Frontal cortex (tissue), 4 donors: ENCODE data around the gene SLC35D1. TPM values are rescaled to one million over a fixed set of nuclear protein-coding genes. Genes with fewer than 3 reads are reported as not detected.

Source experiments
- DNase-seq, 2 donors: peaks; one replicate each; pipeline ENCODE4 v3.0.0; 2012; ENCODE audit warnings: low spot score in 2 of 2
- FAIRE-seq: peaks from 2 replicates; lab custom pipeline; 2012; peaks lifted over from hg19 to GRCh38; lab: Jason Lieb, UNC
- total RNA-seq: library from RNA; depleted of rRNA; stranded (reverse); fragments of >200 nt; gene quantifications from one replicate; pipeline ENCODE4 v1.2.3, GENCODE V29; 2014
- donor health status: control.
- donor health status: control.
- donor health status: control.

Gene SLC35D1
- total RNA-seq, 1 donor from 2014 or later = 9.4 TPM

DNA sequence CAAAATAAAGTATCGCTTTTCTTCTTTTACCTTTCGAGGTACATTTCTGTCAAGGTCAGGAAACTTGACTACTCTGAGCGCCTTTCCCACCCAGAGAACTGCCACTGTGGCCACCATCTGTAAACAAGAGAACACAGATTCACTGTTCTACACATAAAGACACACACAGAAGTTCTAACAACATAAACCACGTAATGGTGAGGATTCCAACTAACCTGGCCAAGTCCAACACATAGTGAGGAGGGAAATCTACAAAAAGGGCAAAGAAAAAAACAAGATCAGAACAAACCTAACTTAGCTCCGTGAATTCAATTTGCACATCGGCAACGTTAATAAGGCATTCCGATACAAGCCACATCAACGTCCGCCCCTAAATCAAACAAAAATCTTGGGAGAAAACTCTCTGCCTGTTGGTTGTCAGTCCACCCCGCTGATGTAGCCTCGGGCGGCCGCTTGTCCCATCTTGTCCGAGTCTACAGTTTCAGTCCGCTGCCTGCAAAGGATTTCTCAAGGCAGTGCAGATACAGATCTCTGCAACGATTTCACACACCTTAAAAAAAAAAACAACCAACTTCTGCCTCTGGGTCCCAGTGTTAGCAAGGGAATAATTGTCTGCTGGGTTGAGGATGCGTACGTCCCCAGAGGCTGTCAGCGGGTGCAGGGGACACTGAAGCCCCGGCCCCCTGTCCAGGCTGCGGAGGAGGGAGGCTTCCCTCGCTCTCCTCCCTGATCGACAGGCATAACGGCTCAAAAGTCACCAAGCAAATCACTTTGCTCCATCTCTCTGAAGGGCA lies 1.0 kb downstream of the SLC35D1 start:
- FAIRE-seq (no peak), DNase-seq (peak; percentile 10 to 32)

DNA sequence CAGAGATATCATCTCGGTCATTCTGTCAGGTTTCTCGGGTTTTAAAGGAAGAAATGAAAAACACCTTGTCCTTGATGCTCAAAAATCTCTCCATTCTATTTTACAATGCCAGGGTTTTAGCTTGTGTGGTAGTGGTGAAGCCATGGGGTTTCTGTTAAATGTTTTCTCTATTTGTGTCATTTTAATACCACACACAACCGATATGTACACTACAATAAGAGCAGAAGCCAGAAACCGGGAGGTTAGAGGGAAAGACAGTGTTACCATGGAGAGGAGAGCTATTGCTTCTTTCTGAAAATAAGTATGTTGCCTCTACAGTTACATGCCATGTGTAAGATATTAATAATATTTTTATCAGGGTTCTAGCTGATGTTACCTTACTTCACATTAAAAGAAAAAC lies 2.8 kb downstream of the SLC35D1 start:
- FAIRE-seq = no peak
- DNase-seq = no peak

GRCh38 chr1:67044631-67045270 lies 9.2 kb downstream of the SLC35D1 start:
- FAIRE-seq = no peak

DNA sequence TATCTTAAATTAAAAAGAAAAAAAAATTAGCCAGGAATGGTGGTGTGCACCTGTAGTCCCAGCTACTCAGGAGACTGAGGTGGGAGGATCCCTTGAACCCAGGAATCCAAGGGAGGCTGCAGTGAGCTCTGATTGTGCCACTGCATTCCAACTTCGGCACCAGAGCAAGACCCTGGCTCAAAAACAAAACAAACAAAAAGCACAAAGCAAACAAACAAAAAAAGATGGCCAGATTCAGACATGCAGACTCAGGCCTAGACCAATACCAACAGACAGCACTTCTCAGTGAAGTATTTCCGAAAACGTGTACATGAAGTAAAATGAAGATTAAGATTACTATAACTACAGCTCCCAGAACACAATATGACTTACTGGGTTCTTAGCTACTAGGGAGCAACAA lies 10.6 kb downstream of the SLC35D1 start:
- FAIRE-seq (no peak), DNase-seq (no peak)

More at GRCh38 chr1:67044631-67045270, 9.2 kb downstream of the SLC35D1 start:
- DNase-seq = no peak

DNA sequence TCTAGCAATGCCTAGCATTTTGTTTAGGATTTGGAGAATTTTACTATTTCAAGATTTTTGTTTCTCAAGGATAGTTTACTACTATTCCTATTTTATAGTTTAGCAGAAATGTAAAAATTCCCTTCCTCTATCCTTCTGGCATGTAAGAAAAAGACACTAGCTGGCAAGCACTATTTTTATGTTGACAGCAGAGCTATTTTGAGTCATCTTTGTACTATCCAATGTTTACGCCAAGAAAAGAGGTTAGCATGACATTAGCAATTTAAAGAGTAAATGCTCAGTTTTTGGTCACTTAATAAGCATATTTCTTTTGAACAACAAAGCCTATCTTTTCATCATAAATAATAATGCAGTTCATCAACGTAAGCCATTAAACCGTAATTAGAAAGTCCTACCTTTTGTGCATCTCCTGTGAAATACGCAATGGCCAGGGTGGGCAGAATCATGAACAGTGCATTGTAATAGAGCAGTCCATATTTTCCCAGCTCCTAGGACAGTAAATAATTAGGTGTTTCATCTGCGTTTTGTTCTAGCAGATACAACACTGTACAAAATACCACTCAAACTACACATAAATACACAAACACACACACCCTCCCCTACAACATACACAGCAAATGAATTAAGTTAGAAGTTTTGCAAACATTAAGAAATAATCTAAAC lies 12.0 kb downstream of the SLC35D1 start:
- no peak for DNase-seq
- FAIRE-seq = no peak

- FAIRE-seq = no peak
Measured at GRCh38 chr1:67040405-67040804, 13.5 kb downstream of the SLC35D1 start.

DNA sequence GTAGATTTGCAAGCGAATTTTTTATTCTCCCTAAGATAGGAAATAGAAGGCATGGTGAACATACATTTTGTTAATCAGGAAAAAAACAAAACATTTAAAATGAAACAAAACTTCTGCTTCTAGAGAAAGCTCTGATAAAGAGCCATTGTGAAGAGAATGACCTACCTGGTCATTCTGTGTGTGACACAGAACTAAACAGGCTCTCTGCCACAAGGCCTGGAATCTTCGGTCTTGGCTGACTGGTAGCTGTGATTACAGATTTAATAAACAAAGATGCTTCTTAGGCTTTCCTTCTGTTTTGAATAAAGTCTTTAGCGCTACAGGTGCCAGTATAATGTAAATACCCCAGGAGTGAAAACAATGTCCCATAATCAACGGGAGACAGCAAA lies 22.1 kb downstream of the SLC35D1 start:
- FAIRE-seq = no peak
- DNase-seq = no peak

More at GRCh38 chr1:67040405-67040804, 13.5 kb downstream of the SLC35D1 start:
- no peak for DNase-seq

GRCh38 chr1:67031121-67031858 lies 22.7 kb downstream of the SLC35D1 start:
- FAIRE-seq (no peak), DNase-seq (no peak)

DNA sequence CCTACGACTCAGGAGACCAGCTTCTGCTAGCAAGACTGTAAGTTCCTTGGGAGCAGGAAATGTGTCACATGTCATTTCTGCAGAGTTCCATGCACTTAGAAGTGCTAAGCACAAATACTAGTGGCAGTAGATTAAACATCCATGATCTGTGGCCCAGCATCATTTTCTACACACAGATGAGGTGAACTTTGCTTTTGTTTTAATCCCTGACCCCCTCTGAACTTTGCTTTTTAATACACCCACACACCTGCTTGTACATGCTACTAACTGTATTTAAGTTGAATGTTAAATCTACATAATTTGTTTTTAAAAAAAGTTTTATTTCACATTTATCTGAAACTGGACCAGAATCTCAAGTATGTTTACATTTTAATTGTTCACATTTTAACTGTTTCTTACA lies 24.5 kb downstream of the SLC35D1 start:
- FAIRE-seq = no peak

GRCh38 chr1:67020765-67021164 lies 33.2 kb downstream of the SLC35D1 start:
- DNase-seq = no peak

More for the DNA sequence above, 24.5 kb downstream of the SLC35D1 start:
- no peak for DNase-seq

DNA sequence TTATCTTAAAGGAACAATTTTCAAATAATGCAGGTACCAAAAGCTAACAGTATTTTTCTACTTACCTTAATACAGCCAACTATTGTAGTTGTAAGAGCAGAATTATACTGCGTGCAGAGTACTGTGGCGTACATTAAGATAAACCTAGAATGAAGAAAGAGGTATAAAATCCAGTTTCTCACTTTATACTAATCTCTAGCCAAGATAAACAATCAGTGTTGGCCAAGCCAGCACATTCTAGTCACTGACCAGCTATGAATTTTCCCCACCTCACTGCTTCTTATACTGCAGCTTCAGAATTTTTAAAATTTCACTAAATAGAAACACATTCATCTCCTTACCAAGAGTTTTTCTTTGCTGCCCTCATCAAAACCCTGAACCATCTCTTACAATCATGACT lies 33.6 kb downstream of the SLC35D1 start:
- no peak for FAIRE-seq
- no peak for DNase-seq

More at GRCh38 chr1:67020765-67021164, 33.2 kb downstream of the SLC35D1 start:
- no peak for FAIRE-seq

GRCh38 chr1:67019600-67020136 lies 34.3 kb downstream of the SLC35D1 start:
- FAIRE-seq (no peak), DNase-seq (peak in 1 of 2 donors; percentile 3)

DNA sequence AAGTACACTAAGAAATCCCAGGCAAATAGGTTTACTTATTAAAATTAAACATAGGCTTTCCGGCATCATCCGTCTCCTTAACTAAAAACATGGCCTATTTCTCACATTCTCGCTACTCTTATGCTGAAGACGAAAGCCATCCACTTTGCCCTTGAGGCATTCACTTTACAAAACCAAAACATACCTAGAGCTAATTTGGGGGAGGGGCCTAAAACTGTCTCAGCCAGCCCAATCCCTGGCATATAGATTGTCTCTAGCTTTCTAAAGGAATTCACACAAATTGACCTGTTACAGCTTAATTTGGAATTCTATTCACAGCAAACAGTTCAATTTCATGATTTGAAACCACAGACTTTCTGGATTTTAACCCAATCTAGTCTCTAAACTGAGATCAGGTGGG lies 34.8 kb downstream of the SLC35D1 start:
- DNase-seq (no peak), FAIRE-seq (no peak)

- FAIRE-seq (no peak), DNase-seq (no peak)
Measured at GRCh38 chr1:67018574-67018973, 35.4 kb downstream of the SLC35D1 start.

- FAIRE-seq (no peak), DNase-seq (no peak)
Measured at GRCh38 chr1:67013573-67013972, 40.4 kb downstream of the SLC35D1 start.

DNA sequence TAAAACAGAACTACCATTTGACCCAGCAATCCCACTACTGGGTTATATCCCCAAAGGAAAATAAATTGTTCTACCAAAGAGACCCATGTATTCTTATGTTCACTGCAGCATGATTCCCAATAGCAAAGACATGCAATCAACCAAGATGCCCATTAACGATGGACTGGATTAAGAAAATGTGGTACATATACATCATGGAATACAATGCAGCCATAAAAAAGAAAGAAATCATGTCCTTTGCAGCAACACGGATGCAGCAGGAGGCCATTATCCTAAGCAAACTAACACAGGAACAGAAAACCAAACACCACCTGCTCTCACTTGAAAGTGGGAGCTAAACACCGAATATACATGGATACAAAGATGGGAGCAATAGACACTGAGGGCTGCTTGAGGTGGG lies 44.2 kb downstream of the SLC35D1 start:
- DNase-seq = no peak
- FAIRE-seq = no peak

GRCh38 chr1:67005068-67005467 lies 48.9 kb downstream of the SLC35D1 start:
- FAIRE-seq = no peak
- DNase-seq = no peak

DNA sequence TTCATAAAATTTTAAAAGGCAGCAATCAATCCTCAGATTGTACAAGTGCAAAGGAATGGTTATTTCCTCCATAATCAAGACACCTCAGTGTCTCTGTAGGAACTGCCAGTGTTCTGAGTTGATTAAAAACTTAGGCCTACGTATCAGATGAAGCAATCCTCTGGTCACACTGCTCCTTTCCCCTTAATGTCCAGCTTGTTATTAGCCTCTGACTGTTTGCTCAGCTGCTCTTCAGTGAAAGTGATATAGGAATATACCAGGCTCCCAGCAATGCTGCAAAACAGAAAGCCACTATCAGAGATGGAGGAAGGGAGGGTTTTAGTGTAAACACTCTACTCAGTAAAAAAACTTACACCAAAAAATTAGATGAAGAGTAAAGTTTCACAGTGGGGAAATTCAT lies 49.8 kb downstream of the SLC35D1 start:
- DNase-seq (no peak), FAIRE-seq (no peak)

GRCh38 chr1:67001682-67002425 lies 52.1 kb downstream of the SLC35D1 start:
- DNase-seq (no peak), FAIRE-seq (no peak)
